ENCODE measurements around the gene EXOG. TPM values are rescaled to one million over a fixed set of nuclear protein-coding genes. Genes with fewer than 3 reads are reported as not detected.

EXOG gene
- total and polyA plus RNA-seq, 2 of the 13 experiments (the other 11 are each of a cell fraction or from before 2014, with no cell fraction given): 5.5 to 9.5 TPM

GRCh38 chr3:38459499-38460048 is 36.6 kb upstream of the EXOG start:
- CTCF ChIA-PET (ENCODE audit: low intra/inter-chr PET ratio, low total read pairs): no interaction called here
- POLR2A ChIA-PET: no interaction called here
- intact Hi-C loops (cut with micrococcal nuclease; ENCODE audit: unreplicated experiment): no loop called here
- Histone ChIP-seq H3K9me3 (ENCODE audit: low read length) (no peaks in the 10 kb centered on the region), H2AFZ (ENCODE audit: low read length) (no peak overlapping the region), H3K9ac (ENCODE audit: insufficient read depth, low read depth, low read length) (no peak overlapping the region), H3K4me1 (ENCODE audit: insufficient read depth, low read length) (peaks cover 31% of the 10 kb centered on the region), H3K27ac (ENCODE audit: extremely low read length, insufficient read depth, low read length) (no peak overlapping the region), H4K20me1 (ENCODE audit: insufficient read depth, low read length) (peaks cover 62% of the 10 kb centered on the region), H3K4me3 (replicated peaks in 1 of 3; ENCODE audit: insufficient read depth in 1 of 3, low read depth in 2 of 3, low read length in 3 of 3) (no peak overlapping the region), H3K36me3 (replicated peaks in 1 of 2; ENCODE audit: control insufficient read depth in 1 of 2, insufficient read depth in 2 of 2, low read length in 2 of 2) (peaks cover 0 to 8% of the 10 kb centered on the region in 2 experiments; a peak in 2 of 5 replicates), H3K79me2 (ENCODE audit: insufficient read depth, low read length) (peaks cover 88% of the 10 kb centered on the region), H3K27me3 (ENCODE audit: control insufficient read depth in 1 of 2, insufficient read depth in 2 of 2, low read length in 2 of 2) (no peaks in the 10 kb centered on the region), H3K4me2 (ENCODE audit: low read depth, low read length) (no peak overlapping the region)
- no peak for FAIRE-seq
- in situ Hi-C loops (cut with HindIII; ENCODE audit: extremely low pct_ligation_motif_present, low pct_unique_long_range_greater_than_20kb): loop anchor here (25.0 kb wide), 1 partner anchor 322 kb away; the partner anchor contains the start of genes ACAA1 and MYD88
- ATAC-seq: no peak
- BruUV-seq (replicated peaks): no TSS peak
- WGBS (ENCODE audit: low lambda C conversion rate): 82% methylated on average over 3 of the region's 10 CpGs
- no peak for DNase-seq (ENCODE audit: low spot score)
- TF ChIP-seq ZFP1 (CRISPR knock-in tag; IDR thresholded peaks at IDR 0.05) (no peak), PRMT3 (CRISPR knock-in tag; IDR thresholded peaks at IDR 0.05; ENCODE audit: borderline replicate concordance, low read depth) (no peak), SMAD3 (CRISPR knock-in tag; IDR thresholded peaks at IDR 0.05) (no peak), MZF1 (CRISPR knock-in tag; IDR thresholded peaks at IDR 0.05; ENCODE audit: borderline replicate concordance) (no peak), RBM22 (optimal IDR thresholded peaks at IDR 0.05; ENCODE audit: low read length) (no peak), HMGXB3 (CRISPR knock-in tag; IDR thresholded peaks at IDR 0.05; ENCODE audit: borderline replicate concordance) (no peak), SMARCC2 (IDR thresholded peaks at IDR 0.05) (no peak), BCLAF1 (IDR thresholded peaks at IDR 0.05) (no peak), ELF4 (CRISPR knock-in tag; IDR thresholded peaks at IDR 0.05; ENCODE audit: borderline replicate concordance) (no peak), SKI (IDR thresholded peaks at IDR 0.05; ENCODE audit: partially characterized antibody) (no peak), ZNF253 (CRISPR knock-in tag; IDR thresholded peaks at IDR 0.05; ENCODE audit: borderline replicate concordance) (no peak), TEF (CRISPR knock-in tag; IDR thresholded peaks at IDR 0.05) (no peak), ZNF792 (CRISPR knock-in tag; IDR thresholded peaks at IDR 0.05) (no peak), DR1 (CRISPR knock-in tag; IDR thresholded peaks at IDR 0.05) (no peak), TFAP4 (IDR thresholded peaks at IDR 0.05; ENCODE audit: borderline replicate concordance, low read depth) (no peak), ZBTB25 (CRISPR knock-in tag; IDR thresholded peaks at IDR 0.05) (no peak)
